ENCODE measurements around the gene ZNF26.

ZNF26 gene

GRCh38 chr12:133058203-133059113, 72.3 kb downstream of the ZNF26 start:
- H3K27me3 ChIP-seq, result no peaks in the 10 kb centered on the region
- no peak overlapping the region for H3K4me2 ChIP-seq
- no peak overlapping the region for H3K9ac ChIP-seq
- no peaks in the 10 kb centered on the region for H3K4me1 ChIP-seq
- H3K4me3 ChIP-seq, result peak overlapping the region; percentile 36
- H4K20me1 ChIP-seq, result no peaks in the 10 kb centered on the region
- H3K36me3 ChIP-seq, result peaks cover 97% of the 10 kb centered on the region
- H3K9me3 ChIP-seq, result peaks cover 98% of the 10 kb centered on the region
- TF ChIP-seq Cebpa-rat (IDR thresholded peaks at IDR 0.05), result no peak
- H3K27ac ChIP-seq, result no peak overlapping the region

- H3K27ac ChIP-seq, result no peak overlapping the region
- H3K4me3 ChIP-seq, result peak overlapping the region; percentile 45; the same call in 1 of the 2 replicates
- no peaks in the 10 kb centered on the region for H4K20me1 ChIP-seq
- no peak overlapping the region for H3K9ac ChIP-seq
- peaks cover 100% of the 10 kb centered on the region for H3K9me3 ChIP-seq
- no peaks in the 10 kb centered on the region for H3K27me3 ChIP-seq
- no peaks in the 10 kb centered on the region for H3K4me1 ChIP-seq
- no peak overlapping the region for H3K4me2 ChIP-seq
- peaks cover 74% of the 10 kb centered on the region for H3K36me3 ChIP-seq
- no peak for TF ChIP-seq Cebpa-rat (IDR thresholded peaks at IDR 0.05)
Observed at GRCh38 chr12:133061954-133062353, 75.8 kb downstream of the ZNF26 start.

GRCh38 chr12:133063556-133063955, 77.4 kb downstream of the ZNF26 start:
- TF ChIP-seq Cebpa-rat (IDR thresholded peaks at IDR 0.05), result no peak
- Histone ChIP-seq H3K9me3 (peaks cover 100% of the 10 kb centered on the region), H3K4me2 (no peak overlapping the region), H3K36me3 (peaks cover 58% of the 10 kb centered on the region), H3K27me3 (no peaks in the 10 kb centered on the region), H3K27ac (no peak overlapping the region), H4K20me1 (no peaks in the 10 kb centered on the region), H3K4me3 (no peak overlapping the region), H3K4me1 (no peaks in the 10 kb centered on the region), H3K9ac (no peak overlapping the region)

GRCh38 chr12:133073836-133074235, 87.7 kb downstream of the ZNF26 start:
- Histone ChIP-seq H3K9ac (no peak overlapping the region), H4K20me1 (no peaks in the 10 kb centered on the region), H3K4me1 (no peaks in the 10 kb centered on the region), H3K4me2 (no peak overlapping the region), H3K27me3 (no peaks in the 10 kb centered on the region), H3K27ac (no peak overlapping the region), H3K4me3 (no peak overlapping the region; the same call in 1 of the 2 replicates), H3K36me3 (no peaks in the 10 kb centered on the region), H3K9me3 (peaks cover 96% of the 10 kb centered on the region)
- TF ChIP-seq Cebpa-rat (IDR thresholded peaks at IDR 0.05), result no peak
